K562 (cell line): ENCODE data around the gene SND1. TPM values are rescaled to one million over a fixed set of nuclear protein-coding genes. Genes with fewer than 3 reads are reported as not detected.

Source experiments
- DPF2 ChIP-seq: fragments of 450-650 bp; IDR thresholded peaks from 2 replicates; pipeline ENCODE4 v1.6.1; 2016
- NFIX ChIP-seq: fragments of 250-450 bp; sonication (Bioruptor Pico); IDR thresholded peaks from 2 replicates; pipeline ENCODE4 v1.4.0; 2020; ENCODE audit warnings: low read depth, mild to moderate bottlenecking, moderate library complexity
- SRF ChIP-seq, 2 experiments: fragments of 250-450, 450-650 bp in 1 of 2; sonication (Bioruptor Pico) in 1 of 2; sonication (generic) in 1 of 2; formaldehyde crosslinking; IDR thresholded peaks; 2 replicates each; pipeline versions ENCODE4 v1.5.0 to v1.5.1; 2020 to 2022; ENCODE audit warnings: mild to moderate bottlenecking in 1 of 2, missing genetic modification reagents in 1 of 2
- TCF3 ChIP-seq: sonication (generic); formaldehyde crosslinking; IDR thresholded peaks from 2 replicates; pipeline ENCODE4 v1.4.0; 2020; ENCODE audit warnings: mild to moderate bottlenecking, missing genetic modification reagents
- polyA plus RNA-seq, 8 experiments: library from polyadenylated mRNA; depleted of rRNA in 4 of 8; stranded (reverse) in 5 of 8; unstranded in 3 of 8; fragments of >200 nt; fragmentation: Nextera tagmentation in 2 of 8; fragmentation: Illumina TruSeq in 1 of 8; extraction: Ambion mirVana in 2 of 8; extraction: Trizol in 1 of 8; gene quantifications; 2 replicates each; pipeline versions ENCODE4 v1.2.1 to v1.2.3, GENCODE V29; 2011 to 2014; ENCODE audit warnings: inconsistent platforms in 1 of 8, missing spikeins in 1 of 8
- total RNA-seq, 7 experiments: library from RNA; depleted of rRNA in 6 of 7; stranded (reverse); fragments of >200 nt in 6 of 7; fragmentation: Illumina TruSeq in 2 of 7; extraction: Trizol in 2 of 7; gene quantifications; 2 replicates each; pipeline versions ENCODE4 v1.2.1 to v1.2.3, GENCODE V29; 2011 to 2021; ENCODE audit warnings: low replicate concordance in 1 of 7
- TF ChIP-seq, protein P1 (sequence below): fragments of 200-600 bp; sonication (generic); IDR thresholded peaks from one replicate; pipeline ENCODE4 v1.6.1; 2012; ENCODE audit warnings: mild to moderate bottlenecking, low read depth, low read length, inconsistent platforms
- TF ChIP-seq, protein P2 (sequence below): fragments of 450-650 bp; formaldehyde crosslinking; IDR thresholded peaks from 2 replicates; pipeline ENCODE4 v1.4.0; 2022; ENCODE audit warnings: missing genetic modification characterization
- TF ChIP-seq, protein P3 (sequence below), 2 experiments: IDR thresholded peaks in 1 of 2; conservative IDR thresholded peaks in 1 of 2; 2 replicates each; pipeline ENCODE4 v1.6.1; 2016; ENCODE audit warnings: low read depth in 2 of 2, mild to moderate bottlenecking in 1 of 2, missing compliant biosample characterization in 1 of 2, missing genetic modification characterization in 1 of 2, moderate library complexity in 1 of 2

Gene SND1
- total and polyA plus RNA-seq, 9 of the 15 experiments (the other 6 are each of a cell fraction or from before 2014, with no cell fraction given), result 46.5 to 307 (median 191) TPM

DNA sequence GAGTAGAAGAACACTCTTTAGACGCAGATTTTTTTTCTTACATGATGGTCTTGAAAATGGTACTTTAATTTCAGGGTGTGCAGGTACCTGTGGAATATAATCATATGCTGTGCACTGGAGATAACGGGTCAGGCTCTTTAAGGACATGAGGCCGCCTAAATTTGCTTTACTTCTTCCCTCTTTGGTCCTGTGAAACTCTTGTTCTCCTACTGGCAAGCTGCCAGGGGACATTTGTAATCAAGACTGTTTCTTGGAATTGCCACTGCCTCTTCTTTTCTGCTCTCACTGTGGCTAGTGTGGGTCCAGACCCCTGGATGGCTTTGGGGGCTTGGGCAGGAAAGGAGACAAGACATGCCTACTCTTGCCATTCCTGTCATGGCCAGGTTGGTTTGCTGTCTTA, 146.0 kb downstream of the SND1 start (continued):
- peak; percentile 93 for TF ChIP-seq NFIX (CRISPR knock-in tag)
- TF ChIP-seq, protein P1, sequence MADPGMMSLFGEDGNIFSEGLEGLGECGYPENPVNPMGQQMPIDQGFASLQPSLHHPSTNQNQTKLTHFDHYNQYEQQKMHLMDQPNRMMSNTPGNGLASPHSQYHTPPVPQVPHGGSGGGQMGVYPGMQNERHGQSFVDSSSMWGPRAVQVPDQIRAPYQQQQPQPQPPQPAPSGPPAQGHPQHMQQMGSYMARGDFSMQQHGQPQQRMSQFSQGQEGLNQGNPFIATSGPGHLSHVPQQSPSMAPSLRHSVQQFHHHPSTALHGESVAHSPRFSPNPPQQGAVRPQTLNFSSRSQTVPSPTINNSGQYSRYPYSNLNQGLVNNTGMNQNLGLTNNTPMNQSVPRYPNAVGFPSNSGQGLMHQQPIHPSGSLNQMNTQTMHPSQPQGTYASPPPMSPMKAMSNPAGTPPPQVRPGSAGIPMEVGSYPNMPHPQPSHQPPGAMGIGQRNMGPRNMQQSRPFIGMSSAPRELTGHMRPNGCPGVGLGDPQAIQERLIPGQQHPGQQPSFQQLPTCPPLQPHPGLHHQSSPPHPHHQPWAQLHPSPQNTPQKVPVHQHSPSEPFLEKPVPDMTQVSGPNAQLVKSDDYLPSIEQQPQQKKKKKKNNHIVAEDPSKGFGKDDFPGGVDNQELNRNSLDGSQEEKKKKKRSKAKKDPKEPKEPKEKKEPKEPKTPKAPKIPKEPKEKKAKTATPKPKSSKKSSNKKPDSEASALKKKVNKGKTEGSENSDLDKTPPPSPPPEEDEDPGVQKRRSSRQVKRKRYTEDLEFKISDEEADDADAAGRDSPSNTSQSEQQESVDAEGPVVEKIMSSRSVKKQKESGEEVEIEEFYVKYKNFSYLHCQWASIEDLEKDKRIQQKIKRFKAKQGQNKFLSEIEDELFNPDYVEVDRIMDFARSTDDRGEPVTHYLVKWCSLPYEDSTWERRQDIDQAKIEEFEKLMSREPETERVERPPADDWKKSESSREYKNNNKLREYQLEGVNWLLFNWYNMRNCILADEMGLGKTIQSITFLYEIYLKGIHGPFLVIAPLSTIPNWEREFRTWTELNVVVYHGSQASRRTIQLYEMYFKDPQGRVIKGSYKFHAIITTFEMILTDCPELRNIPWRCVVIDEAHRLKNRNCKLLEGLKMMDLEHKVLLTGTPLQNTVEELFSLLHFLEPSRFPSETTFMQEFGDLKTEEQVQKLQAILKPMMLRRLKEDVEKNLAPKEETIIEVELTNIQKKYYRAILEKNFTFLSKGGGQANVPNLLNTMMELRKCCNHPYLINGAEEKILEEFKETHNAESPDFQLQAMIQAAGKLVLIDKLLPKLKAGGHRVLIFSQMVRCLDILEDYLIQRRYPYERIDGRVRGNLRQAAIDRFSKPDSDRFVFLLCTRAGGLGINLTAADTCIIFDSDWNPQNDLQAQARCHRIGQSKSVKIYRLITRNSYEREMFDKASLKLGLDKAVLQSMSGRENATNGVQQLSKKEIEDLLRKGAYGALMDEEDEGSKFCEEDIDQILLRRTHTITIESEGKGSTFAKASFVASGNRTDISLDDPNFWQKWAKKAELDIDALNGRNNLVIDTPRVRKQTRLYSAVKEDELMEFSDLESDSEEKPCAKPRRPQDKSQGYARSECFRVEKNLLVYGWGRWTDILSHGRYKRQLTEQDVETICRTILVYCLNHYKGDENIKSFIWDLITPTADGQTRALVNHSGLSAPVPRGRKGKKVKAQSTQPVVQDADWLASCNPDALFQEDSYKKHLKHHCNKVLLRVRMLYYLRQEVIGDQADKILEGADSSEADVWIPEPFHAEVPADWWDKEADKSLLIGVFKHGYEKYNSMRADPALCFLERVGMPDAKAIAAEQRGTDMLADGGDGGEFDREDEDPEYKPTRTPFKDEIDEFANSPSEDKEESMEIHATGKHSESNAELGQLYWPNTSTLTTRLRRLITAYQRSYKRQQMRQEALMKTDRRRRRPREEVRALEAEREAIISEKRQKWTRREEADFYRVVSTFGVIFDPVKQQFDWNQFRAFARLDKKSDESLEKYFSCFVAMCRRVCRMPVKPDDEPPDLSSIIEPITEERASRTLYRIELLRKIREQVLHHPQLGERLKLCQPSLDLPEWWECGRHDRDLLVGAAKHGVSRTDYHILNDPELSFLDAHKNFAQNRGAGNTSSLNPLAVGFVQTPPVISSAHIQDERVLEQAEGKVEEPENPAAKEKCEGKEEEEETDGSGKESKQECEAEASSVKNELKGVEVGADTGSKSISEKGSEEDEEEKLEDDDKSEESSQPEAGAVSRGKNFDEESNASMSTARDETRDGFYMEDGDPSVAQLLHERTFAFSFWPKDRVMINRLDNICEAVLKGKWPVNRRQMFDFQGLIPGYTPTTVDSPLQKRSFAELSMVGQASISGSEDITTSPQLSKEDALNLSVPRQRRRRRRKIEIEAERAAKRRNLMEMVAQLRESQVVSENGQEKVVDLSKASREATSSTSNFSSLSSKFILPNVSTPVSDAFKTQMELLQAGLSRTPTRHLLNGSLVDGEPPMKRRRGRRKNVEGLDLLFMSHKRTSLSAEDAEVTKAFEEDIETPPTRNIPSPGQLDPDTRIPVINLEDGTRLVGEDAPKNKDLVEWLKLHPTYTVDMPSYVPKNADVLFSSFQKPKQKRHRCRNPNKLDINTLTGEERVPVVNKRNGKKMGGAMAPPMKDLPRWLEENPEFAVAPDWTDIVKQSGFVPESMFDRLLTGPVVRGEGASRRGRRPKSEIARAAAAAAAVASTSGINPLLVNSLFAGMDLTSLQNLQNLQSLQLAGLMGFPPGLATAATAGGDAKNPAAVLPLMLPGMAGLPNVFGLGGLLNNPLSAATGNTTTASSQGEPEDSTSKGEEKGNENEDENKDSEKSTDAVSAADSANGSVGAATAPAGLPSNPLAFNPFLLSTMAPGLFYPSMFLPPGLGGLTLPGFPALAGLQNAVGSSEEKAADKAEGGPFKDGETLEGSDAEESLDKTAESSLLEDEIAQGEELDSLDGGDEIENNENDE, result no peak
- TF ChIP-seq, protein P2, sequence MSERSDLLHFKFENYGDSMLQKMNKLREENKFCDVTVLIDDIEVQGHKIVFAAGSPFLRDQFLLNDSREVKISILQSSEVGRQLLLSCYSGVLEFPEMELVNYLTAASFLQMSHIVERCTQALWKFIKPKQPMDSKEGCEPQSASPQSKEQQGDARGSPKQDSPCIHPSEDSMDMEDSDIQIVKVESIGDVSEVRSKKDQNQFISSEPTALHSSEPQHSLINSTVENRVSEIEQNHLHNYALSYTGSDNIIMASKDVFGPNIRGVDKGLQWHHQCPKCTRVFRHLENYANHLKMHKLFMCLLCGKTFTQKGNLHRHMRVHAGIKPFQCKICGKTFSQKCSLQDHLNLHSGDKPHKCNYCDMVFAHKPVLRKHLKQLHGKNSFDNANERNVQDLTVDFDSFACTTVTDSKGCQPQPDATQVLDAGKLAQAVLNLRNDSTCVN (CRISPR knock-in tag), result no peak
- TF ChIP-seq TCF3, result peak; percentile 59
- TF ChIP-seq DPF2, result peak; percentile 82
- peak in 1 of 2 experiments; percentile 76; a peak in 1 of 4 replicates for TF ChIP-seq SRF (CRISPR knock-in tag; IDR thresholded peaks at IDR 0.05)
- TF ChIP-seq, protein P3, sequence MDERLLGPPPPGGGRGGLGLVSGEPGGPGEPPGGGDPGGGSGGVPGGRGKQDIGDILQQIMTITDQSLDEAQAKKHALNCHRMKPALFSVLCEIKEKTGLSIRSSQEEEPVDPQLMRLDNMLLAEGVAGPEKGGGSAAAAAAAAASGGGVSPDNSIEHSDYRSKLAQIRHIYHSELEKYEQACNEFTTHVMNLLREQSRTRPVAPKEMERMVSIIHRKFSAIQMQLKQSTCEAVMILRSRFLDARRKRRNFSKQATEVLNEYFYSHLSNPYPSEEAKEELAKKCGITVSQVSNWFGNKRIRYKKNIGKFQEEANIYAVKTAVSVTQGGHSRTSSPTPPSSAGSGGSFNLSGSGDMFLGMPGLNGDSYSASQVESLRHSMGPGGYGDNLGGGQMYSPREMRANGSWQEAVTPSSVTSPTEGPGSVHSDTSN (CRISPR knock-in tag; IDR thresholded peaks at IDR 0.05; ENCODE audit: low read depth), result no peak
- TF ChIP-seq, protein P3 (tag; conservative IDR thresholded peaks at IDR 0.05; ENCODE audit: low read depth), result peak; percentile 56; the same call in 1 of the 2 replicates
